ENCODE results near the gene SLC30A10.
"Not testable (repeated sequence)": the region's sequence is repeated elsewhere in the genome, so short reads cannot be mapped to it uniquely, and the experiment has no call there.

GRCh38 chr1:219868615-219869014, 59.7 kb downstream of the SLC30A10 start:
- TF ChIP-seq CTCF, POLR2A (IDR thresholded peaks at IDR 0.05): not testable (repeated sequence)

Measured in esophagus squamous epithelium (tissue), 4 donors.